HFFc6 (cell line): ENCODE results near the gene SCRT2. TPM values are rescaled to one million over a fixed set of nuclear protein-coding genes. Genes with fewer than 3 reads are reported as not detected.

Source experiments
- DNase-seq: peaks from one replicate; pipeline ENCODE4 v3.0.0-alpha.2; 2018
- H3K27ac Mint-ChIP-seq: 2 replicates; pipeline ENCODE4 v1.8.0; 2020; ENCODE audit warnings: mild to moderate bottlenecking, mixed read lengths
- H3K27me3 Mint-ChIP-seq: 2 replicates; pipeline ENCODE4 v1.8.0; 2021; ENCODE audit warnings: mild to moderate bottlenecking, moderate library complexity, mixed read lengths; ENCODE audit not compliant: insufficient read depth
- H3K36me3 Mint-ChIP-seq: 2 replicates; pipeline ENCODE4 v1.8.0; 2021; ENCODE audit warnings: low read depth, mixed read lengths
- H3K4me1 Mint-ChIP-seq: 2 replicates; pipeline ENCODE4 v1.8.0; 2020; ENCODE audit warnings: low read depth, mixed read lengths
- H3K4me3 Mint-ChIP-seq: 2 replicates; pipeline ENCODE4 v1.8.0; 2020; ENCODE audit warnings: mild to moderate bottlenecking, moderate library complexity, mixed read lengths
- H3K9me3 Mint-ChIP-seq: 2 replicates; pipeline ENCODE4 v1.8.0; 2020; ENCODE audit warnings: mild to moderate bottlenecking, mixed read lengths
- total RNA-seq, 6 experiments: library from RNA; stranded (reverse); fragmentation: NEBNext Ultra II Directional; extraction: Animal tissue kit (Norgen Biotek cat#: 25700); gene quantifications; 2 replicates in 1 of 6; 3 replicates in 5 of 6; pipeline ENCODE4 v1.2.3, GENCODE V29; 2021
- TF ChIP-seq, protein P1 (sequence below): fragments of 200-600 bp; sonication (generic); IDR thresholded peaks from 2 replicates; pipeline ENCODE4 v1.5.0; 2021; ENCODE audit warnings: antibody characterized with exemption, mild to moderate bottlenecking

Gene SCRT2
- total RNA-seq, 6 experiments from 2014 or later: not detected

DNA sequence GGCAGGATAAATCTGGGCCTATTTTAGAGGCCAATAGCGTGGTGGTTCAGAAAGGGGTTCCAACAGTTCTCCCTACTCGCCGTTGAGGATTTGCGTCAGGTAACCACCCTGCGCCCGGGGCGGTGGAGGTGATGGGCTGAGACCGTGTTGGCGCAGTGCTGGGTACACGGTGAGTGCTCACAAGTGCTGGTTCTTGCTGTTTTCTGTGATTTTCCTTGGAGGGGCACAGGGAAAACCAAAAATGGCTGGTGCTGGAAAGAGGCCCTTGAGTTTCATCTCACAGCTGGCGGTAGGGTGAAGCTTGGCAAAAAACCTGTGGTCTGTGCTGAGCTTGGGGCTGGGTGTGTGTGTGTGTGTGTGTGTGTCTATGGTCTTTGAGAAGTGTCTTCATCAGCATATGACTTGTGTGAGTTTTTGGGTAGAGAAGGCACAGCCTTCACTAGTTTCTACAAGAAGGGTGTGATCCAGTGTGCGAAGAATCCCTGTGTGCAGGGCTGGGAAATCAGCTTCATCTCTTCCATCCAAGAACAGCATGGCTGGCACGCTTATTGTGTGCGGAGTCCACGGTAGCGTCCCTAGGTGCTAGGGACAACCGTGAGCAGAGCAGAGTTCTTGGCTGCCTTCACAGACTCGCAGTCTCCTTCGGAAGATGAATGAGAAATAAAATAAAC lies 35.3 kb upstream of the SCRT2 start:
- TF ChIP-seq, protein P1, sequence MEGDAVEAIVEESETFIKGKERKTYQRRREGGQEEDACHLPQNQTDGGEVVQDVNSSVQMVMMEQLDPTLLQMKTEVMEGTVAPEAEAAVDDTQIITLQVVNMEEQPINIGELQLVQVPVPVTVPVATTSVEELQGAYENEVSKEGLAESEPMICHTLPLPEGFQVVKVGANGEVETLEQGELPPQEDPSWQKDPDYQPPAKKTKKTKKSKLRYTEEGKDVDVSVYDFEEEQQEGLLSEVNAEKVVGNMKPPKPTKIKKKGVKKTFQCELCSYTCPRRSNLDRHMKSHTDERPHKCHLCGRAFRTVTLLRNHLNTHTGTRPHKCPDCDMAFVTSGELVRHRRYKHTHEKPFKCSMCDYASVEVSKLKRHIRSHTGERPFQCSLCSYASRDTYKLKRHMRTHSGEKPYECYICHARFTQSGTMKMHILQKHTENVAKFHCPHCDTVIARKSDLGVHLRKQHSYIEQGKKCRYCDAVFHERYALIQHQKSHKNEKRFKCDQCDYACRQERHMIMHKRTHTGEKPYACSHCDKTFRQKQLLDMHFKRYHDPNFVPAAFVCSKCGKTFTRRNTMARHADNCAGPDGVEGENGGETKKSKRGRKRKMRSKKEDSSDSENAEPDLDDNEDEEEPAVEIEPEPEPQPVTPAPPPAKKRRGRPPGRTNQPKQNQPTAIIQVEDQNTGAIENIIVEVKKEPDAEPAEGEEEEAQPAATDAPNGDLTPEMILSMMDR: no peak
- no peak for DNase-seq
- H3K4me3 Mint-ChIP-seq: no peak overlapping the region
- peaks cover 6% of the 10 kb centered on the region; the same call in 1 of the 2 replicates for H3K9me3 Mint-ChIP-seq
- H3K36me3 Mint-ChIP-seq: no peaks in the 10 kb centered on the region
- no peak overlapping the region for H3K27ac Mint-ChIP-seq
- peaks cover 12% of the 10 kb centered on the region for H3K27me3 Mint-ChIP-seq
- no peaks in the 10 kb centered on the region for H3K4me1 Mint-ChIP-seq

DNA sequence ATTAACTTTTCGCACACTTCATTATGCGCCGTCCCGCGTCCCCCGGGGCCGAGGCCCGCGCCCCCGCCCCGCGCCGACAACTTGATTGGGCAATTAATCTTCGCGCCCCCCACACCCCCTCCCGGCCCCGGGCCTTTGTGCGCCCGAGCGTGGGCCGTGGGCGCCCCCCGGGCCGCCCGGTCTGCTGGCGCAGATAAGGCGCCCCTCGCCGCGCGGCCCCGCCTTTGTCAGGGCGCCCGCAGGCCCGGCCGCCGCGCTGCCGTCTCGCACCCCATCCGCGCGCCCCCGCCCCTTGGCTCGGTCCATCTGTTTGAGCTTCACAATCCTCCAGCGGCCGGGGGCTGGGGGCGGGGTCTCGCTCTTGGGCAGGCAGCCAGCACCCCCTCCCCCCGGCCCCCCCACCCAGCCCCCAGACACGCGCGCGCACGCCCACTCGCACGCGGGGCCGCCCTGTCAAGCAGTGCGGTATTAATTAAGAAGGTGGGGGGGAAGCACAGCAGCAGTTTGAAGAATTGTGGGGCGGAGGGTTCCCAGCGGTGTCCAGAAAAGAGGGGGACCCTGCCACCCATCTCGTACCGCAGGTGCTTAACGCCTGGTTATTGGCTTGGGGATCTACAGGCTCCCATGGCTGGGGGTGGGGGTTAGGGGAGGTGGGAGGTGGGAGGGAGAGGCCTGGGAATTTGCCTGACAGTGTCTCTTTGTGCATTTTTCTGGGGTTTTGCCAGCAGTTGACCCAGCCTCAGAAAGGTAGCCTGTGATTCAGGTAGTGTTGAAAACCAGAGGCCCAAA lies 34.6 kb upstream of the SCRT2 start:
- no peak overlapping the region for H3K4me3 Mint-ChIP-seq

DNA sequence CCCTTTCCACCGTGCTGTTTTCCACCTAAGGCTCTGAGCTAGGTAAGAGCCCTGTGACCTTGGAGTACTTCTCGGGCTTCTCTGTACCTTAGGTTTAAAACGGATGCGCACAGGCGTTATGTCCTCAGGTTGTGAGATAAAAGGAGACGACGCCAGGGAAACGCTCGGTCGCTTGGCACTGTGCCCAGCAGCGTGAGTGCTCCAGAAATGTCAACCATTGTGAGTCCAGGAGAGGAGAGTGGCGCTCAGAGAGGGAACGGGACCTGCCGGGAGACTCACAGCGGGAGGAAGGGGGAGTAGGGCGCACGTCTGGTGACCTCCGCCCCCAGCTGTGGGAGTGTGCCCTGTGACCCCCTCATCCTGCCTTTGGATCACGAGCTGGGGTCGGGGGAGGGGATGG lies 33.8 kb upstream of the SCRT2 start:
- Mint-ChIP-seq H3K4me3 (no peak overlapping the region), H3K27me3 (peaks cover 22% of the 10 kb centered on the region), H3K36me3 (no peaks in the 10 kb centered on the region), H3K9me3 (peaks cover 6% of the 10 kb centered on the region; the same call in 1 of the 2 replicates), H3K4me1 (no peaks in the 10 kb centered on the region), H3K27ac (no peak overlapping the region)
- TF ChIP-seq, protein P1: no peak
- DNase-seq: no peak

More for the DNA sequence above, 34.6 kb upstream of the SCRT2 start:
- peaks cover 17% of the 10 kb centered on the region for H3K27me3 Mint-ChIP-seq
- H3K27ac Mint-ChIP-seq: no peak overlapping the region
- TF ChIP-seq, protein P1: no peak
- peaks cover 6% of the 10 kb centered on the region; the same call in 1 of the 2 replicates for H3K9me3 Mint-ChIP-seq
- no peaks in the 10 kb centered on the region for H3K4me1 Mint-ChIP-seq
- no peak for DNase-seq
- no peaks in the 10 kb centered on the region for H3K36me3 Mint-ChIP-seq

DNA sequence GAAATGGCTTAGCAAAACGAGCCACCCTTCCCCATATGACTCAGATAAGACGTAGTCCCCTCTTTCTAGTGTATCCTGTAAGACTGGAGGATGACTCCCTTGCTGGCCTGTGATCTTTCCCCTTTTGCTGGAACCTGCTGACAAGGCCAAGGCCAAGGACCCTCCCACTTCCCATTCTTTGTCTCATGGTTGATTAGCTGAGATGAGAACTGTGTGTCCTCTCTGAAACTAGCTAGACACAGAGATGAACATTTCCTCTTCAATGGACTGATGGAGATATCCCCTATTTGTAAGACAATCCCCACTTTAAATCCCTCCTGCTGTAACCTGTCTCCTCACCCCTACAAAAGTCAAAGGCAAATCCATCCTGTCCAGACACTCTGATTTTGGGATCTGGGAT lies 33.4 kb upstream of the SCRT2 start:
- DNase-seq: no peak
- Mint-ChIP-seq H3K4me3 (no peak overlapping the region), H3K4me1 (no peaks in the 10 kb centered on the region)

DNA sequence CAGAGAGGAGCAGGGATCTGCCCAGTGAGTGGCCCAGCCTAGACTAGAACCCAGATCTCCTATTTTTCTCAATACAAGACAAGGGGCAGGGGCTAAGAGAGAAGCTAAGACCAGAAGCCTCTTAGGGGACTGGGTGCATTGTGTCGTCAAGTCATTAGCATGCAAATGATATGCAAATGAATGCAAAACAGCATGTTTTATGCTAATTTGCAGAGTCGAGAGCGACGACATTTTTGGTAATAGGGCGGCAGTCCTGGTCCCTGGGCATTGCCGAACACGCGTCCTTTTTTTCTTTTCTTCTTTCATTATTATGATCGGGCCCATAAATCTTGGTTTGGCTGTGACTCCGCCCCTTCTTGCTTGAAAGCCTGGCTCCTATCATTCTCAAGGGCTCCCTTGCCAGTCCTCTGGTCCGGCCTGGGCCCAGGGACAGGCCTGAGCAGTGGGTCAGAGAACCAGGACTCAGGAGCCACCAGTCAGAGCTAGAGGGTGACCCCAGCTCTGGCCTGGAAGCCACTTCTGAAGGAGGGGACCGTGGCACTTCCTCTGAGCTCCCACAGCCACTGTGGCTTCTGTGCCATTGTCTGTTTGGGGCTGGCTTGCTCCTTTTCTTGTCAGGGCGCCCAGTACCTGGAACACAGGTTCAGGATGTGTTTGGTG lies 32.0 kb upstream of the SCRT2 start:
- TF ChIP-seq, protein P1: no peak
- no peaks in the 10 kb centered on the region for H3K9me3 Mint-ChIP-seq
- no peak overlapping the region for H3K27ac Mint-ChIP-seq
- H3K4me1 Mint-ChIP-seq: no peaks in the 10 kb centered on the region
- H3K27me3 Mint-ChIP-seq: peaks cover 22% of the 10 kb centered on the region
- H3K4me3 Mint-ChIP-seq: no peak overlapping the region
- no peaks in the 10 kb centered on the region for H3K36me3 Mint-ChIP-seq
- DNase-seq: no peak

More for the DNA sequence above, 33.4 kb upstream of the SCRT2 start:
- Mint-ChIP-seq H3K36me3 (no peaks in the 10 kb centered on the region), H3K27me3 (peaks cover 22% of the 10 kb centered on the region), H3K9me3 (peaks cover 6% of the 10 kb centered on the region; the same call in 1 of the 2 replicates), H3K27ac (no peak overlapping the region)
- TF ChIP-seq, protein P1: no peak
